SIG-M5 treated with dmso at 0.1 percent for 504 hours (cell line): ENCODE data around the gene BLOC1S5.
"Not testable (repeated sequence)": the region's sequence is repeated elsewhere in the genome, so short reads cannot be mapped to it uniquely, and the experiment has no call there.

ENCODE experiments used
- DNase-seq: peaks from one replicate; lab custom pipeline; 2025; ENCODE audit not compliant: unreplicated experiment; lab: John Stamatoyannopoulos, UW

The BLOC1S5 gene

DNA sequence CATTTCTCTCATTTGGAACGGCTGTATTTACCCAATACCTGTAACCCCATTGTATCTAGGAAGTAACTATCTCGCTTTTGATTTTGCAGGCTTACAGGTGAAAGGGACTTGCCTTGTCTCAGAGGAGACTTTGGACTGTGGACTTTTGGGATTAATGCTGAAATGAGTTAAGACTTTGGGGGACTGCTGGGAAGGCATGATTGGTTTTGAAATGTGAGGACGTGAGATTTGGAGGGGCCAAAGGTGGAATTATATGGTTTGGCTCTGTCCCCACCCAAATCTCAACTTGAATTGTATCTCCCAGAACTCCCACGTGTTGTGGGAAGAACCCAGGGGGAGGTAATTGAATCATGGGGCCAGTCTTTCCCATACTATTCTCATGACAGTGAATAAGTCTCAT, 18.4 kb downstream of the BLOC1S5 start:
- DNase-seq, result not testable (repeated sequence)

DNA sequence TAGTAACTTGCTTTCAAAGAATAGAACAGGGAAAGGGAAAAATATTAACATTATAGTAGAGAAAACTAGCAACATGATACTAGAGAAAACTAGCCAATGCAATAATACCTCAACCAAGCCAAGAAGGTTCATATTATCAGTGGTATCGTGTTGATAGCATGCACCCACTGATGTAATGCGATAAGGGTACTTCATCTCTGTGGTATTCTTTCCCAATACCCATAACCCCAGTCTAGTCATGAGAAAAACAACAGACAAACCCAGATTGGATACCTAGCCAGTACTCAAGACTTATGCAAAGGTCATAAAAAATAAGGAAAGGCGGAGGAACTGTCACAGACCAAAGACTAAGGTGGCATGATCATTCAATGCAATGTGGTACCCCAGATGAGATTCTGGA, 21.0 kb downstream of the BLOC1S5 start:
- no peak for DNase-seq

DNA sequence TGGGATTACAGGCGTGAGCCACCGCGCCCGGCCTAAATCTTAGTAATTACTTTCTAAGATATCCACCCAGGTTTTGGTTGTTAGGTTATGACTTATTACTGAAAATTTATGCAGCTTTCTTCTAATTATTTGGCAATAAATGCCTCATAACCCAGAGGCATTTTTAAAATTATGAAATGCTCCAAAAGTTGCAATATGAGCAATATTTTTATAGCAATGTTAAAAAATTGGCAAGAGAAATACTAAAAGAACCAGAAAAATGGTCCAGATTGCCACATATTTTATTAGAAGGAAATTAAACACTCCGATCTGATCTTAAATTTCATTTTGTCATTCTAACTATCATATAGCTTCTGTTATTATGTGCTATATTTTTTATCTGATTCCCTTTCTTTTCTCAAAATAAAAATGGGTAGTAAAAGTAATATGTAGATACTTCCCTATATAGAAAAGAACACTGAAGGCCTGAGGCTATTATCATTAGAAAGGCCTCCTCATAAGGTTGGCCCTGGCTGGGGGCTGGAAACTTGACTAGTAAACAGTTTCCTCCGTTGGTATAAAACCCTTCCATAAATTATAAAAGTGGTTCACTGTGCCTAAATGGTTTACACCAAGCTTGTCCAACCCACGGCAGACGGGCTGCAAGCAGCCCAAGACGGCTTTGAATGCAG, 22.1 kb downstream of the BLOC1S5 start:
- no peak for DNase-seq

DNA sequence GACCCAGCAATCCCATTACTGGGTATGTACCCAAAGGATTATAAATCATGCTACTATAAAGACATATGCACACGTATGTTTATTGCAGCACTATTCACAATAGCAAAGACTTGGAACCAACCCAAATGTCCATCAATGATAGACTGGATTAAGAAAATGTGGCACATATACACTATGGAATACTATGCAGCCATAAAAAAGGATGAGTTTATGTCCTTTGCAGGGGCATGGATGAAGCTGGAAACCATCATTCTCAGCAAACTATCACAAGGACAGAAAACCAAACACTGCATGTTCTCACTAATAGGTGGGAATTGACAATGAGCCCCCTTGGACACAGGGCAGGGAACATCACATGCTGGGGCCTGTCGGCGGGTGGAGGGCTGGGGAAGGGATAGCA, 30.1 kb downstream of the BLOC1S5 start:
- DNase-seq, result not testable (repeated sequence)

DNA sequence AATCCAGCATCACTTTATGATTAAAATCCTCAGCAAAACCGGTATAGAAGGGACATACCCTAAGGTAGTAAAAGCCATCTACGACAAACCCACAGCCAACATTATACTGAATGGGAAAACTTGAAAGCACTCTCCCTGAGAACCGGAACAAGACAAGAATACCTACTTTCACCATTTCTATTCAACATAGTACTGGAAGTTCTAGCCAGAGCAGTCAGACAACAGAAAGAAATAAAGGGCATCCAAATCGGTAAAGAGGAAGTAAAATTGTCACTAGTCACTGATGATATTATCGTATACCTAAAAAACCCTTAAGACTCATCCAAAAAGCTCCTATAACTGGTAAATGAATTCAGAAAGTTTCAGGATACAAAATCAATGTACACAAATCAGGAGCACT, 33.3 kb downstream of the BLOC1S5 start:
- DNase-seq, result no peak

DNA sequence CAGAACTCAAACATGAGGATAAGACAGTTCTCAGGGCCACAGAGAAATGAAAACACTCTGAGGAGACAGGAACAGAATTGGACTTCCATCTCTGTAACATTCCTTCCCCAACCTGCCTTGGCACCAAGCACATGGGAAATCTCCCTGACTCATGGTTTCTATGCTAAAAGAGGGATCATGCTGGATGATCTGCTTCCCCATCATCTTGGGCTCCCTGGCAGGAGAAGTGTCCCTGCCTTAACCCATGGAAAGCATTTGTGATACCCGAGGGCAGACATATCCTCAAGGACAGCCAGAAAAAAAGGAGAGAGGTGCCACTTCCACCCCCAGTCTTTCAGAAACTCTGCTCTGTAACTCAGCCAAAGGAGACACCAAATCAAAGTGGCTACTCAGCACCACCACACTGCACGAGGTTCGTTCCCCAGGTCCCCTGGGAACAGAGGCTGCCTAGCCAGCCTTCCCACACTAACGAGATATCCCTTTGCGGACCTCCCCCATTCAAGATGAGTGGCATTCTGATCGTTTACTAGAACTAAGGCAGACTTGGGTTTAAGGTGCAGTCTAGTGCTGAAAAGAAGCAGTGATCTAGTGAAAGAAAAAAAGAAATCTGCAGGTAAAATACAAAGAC, 34.8 kb downstream of the BLOC1S5 start:
- no peak for DNase-seq

DNA sequence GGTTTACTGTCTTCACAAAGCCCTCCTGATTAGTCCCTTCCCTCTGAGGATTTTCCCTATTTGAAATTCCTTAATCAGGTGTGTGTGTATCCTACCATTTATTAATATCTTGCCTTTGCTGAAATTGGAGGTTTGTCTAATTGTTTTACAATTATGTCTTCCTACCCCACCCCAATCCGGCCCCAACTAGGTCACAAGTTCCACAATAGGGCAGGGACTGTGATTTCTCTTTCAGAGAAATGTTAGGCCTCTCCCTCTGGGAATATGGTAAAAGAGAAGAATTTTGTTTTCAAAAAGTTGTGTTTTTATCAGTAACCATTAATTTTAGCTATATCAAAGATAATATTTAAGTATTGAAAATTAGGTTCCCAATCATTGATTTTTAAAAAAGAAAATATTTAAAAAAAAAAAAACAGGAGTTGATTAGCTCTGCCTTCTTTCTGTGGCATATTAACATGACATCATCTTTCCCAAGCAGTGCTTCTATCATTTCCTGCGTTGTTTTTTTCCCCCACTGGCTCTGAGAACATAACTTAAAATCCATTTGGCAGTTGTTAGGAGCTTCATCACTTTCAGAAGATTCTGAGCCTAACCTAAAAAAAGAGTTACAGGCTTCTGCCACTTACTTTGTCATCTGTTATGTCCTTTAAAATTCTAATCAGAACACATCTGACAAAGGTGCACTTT, 36.1 kb downstream of the BLOC1S5 start:
- DNase-seq, result no peak

DNA sequence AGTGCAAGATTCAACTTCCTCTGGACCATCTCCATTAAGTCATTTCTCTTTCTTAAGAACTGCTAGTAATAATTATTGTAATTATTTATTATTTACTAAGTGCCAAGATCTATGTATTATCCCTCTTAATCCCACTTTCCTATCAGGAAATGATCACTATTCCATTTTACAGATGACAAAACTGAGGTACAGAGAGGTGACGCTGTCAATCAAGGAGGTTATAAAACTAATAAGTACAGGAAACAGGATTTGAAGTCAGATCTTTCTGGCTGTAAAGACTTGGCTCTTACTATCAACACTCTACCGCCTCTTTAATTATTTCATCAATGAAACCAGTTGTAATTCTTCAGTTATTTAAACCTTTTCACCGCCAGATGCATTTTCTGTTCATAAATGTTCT, 37.4 kb downstream of the BLOC1S5 start:
- DNase-seq, result no peak

DNA sequence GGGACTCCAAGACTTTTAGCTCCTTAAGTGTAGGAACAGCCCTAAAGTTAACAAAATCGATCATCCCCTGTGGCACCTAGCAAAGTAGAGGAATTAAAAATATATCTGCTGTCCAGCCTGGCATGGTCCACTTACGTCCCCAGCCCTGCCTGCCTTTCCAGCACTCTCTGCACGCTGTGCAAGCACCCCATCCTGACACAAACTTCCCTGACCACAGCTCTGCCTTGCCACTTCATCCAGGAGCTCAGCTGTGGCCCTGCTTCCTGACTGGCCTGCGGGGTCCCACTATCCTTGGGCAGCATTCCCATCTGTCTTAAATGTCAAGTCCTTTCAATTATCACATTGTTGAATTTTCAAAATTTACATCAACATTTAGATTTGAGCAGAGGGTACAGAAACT, 39.0 kb downstream of the BLOC1S5 start:
- no peak for DNase-seq

DNA sequence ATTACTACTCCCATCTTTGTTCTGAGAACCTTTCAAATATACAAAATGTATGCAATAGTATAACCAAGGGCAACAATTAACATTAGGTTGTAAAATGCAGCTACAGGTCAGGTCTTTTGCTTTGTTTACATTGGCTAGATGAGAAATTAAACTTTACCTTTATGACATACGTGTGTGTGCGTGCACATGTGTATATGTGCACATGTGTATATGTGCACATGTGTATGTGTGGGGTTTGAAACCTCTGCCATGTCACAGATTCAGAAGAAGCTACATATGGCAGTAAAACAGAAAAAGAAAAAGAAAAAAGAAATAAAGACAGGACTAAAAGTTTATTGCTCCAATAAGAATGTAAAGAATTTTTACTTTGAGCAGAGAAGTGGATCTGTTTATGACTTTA, 40.6 kb downstream of the BLOC1S5 start:
- DNase-seq, result no peak

DNA sequence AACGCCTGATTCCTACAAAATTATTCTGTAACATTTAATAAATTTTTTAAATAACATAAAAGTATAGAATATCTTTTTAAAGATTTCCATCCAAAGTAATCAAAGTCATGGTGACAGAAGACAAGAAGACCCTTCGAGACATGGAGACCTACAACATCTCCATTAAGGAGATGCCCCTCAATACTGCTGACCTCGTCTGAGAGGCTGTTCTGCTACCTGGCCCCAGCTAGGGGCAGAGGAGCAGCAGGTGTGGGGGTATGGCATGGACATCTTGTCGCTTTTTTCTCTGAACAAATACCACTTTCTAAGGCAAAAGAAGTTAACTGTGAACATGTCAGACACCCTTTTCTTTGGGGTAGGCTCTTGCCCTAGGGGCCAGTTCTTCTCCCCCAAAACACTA, 44.1 kb downstream of the BLOC1S5 start:
- DNase-seq, result no peak

DNA sequence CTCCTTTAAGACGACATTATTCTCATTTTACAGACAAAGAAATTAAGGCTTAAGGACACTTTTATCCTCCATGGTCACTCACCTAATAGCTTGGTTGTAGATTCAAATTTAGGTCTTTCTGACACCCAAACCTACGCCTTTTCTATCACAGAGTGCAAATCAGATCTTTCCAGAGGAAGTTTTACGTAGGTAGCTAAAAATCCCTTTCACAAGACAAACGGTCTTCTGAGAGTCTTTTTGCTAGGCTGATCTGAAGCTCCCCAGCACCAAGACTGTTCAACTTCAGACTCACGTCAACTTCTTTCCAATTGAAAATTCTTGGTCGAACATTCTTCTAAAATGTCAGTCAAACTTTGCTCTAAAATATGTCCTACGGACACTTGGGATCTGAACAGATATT, 46.5 kb downstream of the BLOC1S5 start:
- no peak for DNase-seq

DNA sequence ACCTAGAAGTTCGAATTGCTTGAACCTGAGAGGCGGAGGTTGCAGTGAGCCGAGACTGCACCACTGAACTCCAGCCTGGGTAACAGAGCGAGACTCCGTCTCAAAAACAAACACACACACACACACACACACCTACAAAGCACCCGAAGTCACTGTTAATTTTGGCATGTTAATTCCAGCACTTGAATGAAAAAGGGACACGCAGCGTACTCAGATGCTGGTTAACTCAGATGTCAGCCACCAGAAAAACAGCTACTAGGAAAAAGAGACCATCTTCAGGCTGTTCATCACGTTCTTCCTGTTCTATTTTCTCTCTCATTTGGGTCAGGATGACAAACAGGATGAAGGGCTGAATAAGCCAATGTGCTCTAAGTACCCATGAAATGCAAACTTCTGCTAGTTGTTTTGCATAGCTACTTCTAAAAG, 46.9 kb downstream of the BLOC1S5 start:
- no peak for DNase-seq

DNA sequence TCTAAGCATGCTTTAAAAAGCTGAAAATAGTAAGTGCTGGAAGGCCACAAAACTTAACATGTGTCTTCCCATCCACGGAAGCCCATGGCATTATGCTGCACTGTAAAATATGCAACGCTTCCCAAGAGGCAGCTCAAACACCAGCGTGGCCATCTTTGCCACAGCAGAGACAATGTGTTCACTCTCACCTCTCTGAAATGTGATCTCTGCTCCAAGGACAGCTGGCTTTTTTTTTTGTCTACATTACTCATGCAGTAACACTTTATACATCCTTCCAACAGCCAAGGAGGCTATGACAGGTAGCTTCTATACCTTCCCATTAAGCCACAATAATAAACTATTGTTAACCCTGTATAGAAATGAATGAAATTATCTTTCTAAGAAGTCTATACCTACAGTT, 49.2 kb downstream of the BLOC1S5 start:
- no peak for DNase-seq

DNA sequence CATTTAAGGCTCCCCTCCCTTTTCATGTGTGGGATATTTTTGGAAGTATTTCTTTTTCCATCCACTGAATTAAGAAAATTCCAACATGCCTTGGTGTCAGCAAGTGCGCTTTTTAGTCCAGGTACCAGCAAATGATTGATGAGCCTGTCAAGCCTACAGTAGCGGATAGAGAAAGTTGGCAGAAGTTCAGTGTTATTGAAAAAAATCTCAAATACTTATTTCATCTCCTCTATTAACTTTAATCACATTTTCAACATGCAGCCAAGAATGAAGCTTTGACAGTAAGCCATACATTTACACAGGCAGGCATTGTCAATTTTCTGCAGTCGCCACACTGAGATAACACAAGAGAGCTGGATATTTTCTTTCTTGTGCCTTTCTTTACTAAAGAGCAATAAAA, 50.4 kb downstream of the BLOC1S5 start:
- no peak for DNase-seq

DNA sequence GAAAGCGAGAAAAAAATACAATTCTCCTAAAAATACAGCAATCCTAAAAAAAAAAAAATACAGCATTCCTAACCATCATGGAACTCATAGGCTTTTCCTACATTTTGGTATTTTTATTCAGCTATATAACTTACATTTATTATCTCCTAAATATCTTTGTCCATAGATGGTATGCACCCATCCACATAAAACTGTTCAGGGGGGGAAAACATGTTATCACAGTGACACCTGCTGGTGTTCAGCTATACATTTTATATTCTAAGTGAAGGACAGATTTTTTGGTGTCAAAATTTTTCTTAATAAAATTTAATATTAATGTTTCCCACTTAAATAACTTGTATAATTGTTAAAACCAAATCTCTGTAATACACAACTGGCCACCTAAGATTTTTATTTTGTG, 58.0 kb downstream of the BLOC1S5 start:
- peak; percentile 24 for DNase-seq

DNA sequence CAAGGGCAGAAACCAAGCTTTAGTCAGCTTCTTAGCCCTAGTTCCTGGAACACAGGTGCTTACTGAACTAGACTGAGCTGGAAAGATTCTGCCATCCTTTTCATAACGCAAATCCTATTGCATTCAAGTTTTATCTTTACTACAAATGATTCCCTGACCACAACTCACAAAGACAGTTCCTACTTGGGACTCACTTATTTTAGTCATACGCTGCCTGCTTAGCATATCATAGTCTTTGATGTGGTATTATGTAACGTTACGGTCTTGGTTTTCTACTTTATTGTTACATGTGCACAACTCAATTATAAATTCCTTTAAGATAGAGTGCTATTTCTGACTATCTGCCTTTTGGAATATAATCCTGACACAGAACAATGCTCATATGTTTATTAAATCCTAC, 59.1 kb downstream of the BLOC1S5 start:
- DNase-seq, result no peak

DNA sequence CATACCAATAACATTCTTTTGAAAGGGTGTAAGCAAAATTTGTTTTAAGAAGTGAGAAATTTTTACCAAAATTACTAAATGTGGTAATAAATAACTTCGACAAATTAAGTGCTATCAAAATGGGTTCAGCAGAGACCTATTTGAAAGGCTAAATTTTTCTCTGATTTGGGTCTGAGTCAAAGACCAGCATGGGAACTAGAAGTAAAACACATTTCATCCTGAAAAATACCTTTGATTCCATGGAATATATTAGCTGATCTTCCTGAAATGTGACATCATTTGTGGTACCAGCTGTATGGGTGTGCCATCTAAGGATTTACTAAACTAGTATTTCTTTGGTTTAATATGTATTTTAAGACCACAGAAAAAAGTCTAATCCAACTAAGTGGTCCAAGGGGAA, 63.6 kb downstream of the BLOC1S5 start:
- no peak for DNase-seq

DNA sequence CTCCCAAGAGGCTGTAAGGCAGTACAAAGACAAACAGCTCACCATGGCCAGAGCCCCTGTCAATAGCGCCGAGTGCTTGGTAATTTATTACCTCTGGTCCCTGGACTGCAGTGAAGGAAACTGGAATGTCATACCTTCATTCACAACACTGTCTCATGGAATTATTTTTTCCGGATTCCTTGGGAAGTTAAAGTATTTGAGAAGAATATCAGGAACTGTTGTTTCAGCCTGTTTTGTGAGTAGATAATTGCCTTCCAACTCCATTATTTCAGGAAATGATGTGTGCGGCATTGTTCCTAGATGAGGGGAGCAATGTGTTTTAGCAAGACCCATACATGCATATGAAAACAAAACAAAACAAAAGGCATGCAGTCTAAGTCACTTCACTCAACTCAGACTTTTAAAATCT, 64.0 kb downstream of the BLOC1S5 start:
- no peak for DNase-seq

DNA sequence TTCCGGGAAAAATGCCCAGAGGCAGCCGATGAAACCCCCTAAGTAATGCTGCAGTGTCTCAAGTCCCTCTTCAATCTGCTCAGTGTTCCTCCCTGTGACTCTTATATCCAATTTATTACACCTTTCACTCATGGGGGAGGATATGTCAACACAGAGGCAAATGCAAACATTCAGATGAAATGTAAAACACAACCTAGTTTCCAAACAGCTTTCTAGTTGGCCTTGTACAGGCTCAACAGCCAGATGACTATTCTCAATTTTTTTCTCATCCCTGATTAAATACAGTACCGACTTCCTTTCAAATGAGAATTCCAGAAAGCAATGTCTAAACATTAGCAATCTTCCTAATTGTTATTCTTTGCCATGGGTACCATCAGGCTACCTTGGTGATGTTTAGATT, 65.0 kb downstream of the BLOC1S5 start:
- DNase-seq, result no peak

DNA sequence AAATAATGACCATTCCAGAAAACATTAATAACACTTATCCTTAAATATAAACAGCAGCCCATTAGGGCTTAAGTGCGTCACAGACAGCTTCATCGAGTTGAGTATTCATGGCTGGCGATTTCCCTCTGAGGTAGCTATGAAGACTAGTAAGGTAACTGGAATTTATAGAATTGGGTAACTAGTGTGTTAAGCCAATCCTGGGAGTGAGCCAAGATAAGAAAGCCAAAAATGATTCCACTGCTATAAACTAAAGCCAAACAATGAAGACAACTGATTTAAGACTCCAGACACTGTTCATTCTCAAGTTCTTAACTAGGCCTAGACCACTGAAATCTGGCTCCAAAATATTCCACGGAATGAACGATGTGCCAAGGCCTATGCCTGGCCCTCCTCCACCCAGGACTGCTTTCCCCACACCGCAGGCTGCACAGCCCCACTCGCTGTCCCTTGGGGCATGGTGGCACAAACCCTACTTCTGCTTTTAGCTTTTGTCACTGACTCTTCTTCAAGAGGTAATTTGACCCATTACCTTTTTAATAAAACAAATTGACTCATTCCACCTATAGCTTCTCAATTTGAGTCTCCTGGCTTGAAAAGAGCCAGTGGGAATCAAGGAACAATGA, 66.0 kb downstream of the BLOC1S5 start:
- DNase-seq, result no peak

DNA sequence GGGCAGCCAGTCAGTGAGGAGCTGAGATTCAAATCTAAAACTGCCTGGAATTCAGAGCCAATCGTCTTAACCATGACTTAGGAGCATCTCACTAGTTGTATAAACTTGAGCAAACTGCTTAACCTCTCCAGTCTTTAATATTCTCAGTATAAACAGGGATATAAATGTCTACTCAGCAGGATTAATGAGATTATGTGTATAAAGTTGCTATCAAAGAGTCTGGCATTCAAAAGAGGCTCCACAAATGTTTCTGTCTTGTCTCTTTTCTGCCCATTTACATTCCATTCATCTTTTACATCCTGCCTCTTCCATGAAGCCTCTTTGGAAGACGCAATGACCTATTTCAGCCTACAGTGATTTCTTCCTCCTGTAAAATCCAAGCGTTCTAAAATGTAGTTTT, 66.9 kb downstream of the BLOC1S5 start:
- DNase-seq, result no peak
